GM12892 (cell line): ENCODE measurements around the gene TEX2.
"Not testable (repeated sequence)": the region's sequence is repeated elsewhere in the genome, so short reads cannot be mapped to it uniquely, and the experiment has no call there.

ENCODE experiments used
- DNase-seq: peaks from one replicate; pipeline ENCODE4 v3.0.0; 2011; ENCODE audit not compliant: insufficient read length
- FAIRE-seq: peaks from 2 replicates; lab custom pipeline; 2011; peaks lifted over from hg19 to GRCh38; lab: Jason Lieb, UNC
- POLR2A ChIP-seq: IDR thresholded peaks from 2 replicates; pipeline ENCODE4 v1.6.1; 2011; ENCODE audit warnings: low read depth, low read length, control low read depth
- POLR2AphosphoS5 ChIP-seq: IDR thresholded peaks from 2 replicates; pipeline ENCODE4 v1.6.1; 2011; ENCODE audit warnings: low read depth, low read length, control low read depth
- TAF1 ChIP-seq: IDR thresholded peaks from 2 replicates; pipeline ENCODE4 v1.6.1; 2011; ENCODE audit warnings: low read depth, mild to moderate bottlenecking, control low read depth, low read length, borderline replicate concordance

TEX2 gene

DNA sequence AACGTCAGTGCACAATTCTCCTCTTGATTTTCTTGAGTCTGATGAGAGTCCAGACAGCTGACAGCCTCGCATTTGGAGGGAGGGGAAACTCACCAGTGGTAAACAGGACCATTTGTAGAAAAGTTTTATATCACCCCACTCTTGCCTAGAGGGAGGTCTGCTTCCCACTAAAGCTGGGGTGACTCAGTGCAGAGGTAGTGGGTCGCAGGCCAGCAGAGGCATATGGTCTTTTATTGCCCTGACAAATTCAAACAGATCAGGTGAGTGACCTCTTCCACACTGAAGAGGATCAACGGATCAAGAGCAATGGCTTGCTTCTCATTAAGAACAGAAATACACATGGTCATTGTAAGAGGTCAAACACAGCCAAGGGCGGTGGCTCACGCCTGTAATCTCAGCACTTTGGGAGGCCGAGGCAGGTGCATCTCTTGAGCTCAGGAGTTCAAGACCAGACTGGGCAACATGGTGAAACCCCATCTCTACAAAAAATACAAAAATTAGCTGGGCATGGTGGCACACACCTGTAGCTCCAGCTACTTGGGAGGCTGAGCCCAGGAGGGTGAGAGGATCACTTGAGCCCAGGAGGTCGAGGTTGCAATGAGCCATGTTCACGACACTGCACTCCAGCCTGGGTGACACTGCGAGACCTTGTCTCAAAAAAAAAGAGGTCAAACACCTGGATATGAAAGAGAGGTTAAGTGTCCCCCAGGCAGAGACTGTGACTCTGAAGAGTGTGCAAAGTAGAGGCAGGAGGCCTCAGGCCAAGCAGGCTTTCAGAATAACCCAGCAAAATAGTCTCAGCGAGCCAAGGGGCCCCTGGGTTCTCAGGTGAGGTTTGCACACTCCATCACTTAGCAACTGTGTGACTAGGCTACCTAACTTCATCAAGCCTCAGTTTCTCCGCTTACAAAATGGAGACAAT is 76.6 kb downstream of the TEX2 start:
- no peak for FAIRE-seq
- TF ChIP-seq POLR2AphosphoS5 (no peak), POLR2A (no peak), TAF1 (no peak)

DNA sequence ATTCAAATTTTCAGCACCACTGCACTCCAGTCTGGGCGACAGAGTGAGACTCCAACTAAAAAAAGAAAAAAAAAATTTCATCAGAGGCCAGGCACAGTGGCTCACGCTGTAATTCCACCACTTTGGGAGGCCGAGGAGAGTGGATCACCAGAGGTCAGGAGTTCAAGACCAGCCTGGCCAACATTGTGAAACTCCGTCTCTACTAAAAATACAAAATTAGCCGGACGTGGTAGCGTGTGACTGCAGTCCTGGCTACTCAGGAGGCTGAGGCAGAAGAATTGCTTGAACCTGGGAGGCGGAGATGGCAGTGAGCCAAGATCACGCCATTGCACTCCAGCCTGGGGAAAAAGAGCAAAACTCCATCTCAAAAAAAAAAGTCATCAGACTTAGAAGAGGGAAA is 77.5 kb downstream of the TEX2 start:
- DNase-seq, FAIRE-seq: not testable (repeated sequence)

More for the DNA sequence above, 76.6 kb downstream of the TEX2 start:
- DNase-seq, result no peak

DNA sequence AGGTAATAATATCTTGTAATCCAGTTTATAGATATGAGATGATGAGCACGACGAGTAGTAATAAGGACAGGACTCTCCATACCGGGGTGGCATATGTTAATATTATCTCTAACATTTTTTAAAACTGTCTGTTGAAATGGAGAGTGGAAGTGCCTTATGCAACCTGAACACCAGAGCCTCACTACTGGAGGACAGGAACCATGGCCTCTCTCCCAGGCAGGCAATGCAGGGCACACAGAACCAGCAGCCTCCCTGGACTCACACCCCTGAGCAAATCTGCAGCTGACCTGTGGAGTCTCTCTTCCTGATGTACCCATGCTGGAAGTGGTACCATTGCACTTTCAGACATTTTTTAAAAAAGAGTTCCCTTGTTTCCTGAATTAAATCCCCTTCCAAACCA is 78.0 kb downstream of the TEX2 start:
- TF ChIP-seq POLR2A (no peak), TAF1 (no peak), POLR2AphosphoS5 (no peak)
- DNase-seq, result no peak
- FAIRE-seq, result no peak

DNA sequence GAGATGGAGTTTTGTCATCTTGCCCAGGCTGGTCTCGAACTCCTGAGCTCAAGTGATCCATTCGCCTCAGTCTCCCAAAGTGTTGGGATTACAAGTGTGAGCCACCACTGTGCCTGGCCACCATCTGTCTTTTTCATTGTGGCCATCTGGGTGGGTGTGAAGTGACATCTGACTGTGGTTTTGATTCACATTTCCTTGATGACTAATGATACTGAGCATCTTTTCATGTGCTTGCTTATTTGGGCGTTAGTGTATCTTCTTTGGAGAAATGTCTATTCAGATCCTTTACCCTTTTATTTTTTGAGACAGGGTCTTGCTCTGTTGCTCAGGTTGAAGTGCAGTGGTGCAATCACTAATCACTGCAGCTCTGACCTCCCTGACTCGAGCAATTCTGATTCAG is 79.2 kb downstream of the TEX2 start:
- DNase-seq (no peak), FAIRE-seq (no peak)
- TF ChIP-seq TAF1, result no peak
- no peak for TF ChIP-seq POLR2A
- TF ChIP-seq POLR2AphosphoS5, result no peak

DNA sequence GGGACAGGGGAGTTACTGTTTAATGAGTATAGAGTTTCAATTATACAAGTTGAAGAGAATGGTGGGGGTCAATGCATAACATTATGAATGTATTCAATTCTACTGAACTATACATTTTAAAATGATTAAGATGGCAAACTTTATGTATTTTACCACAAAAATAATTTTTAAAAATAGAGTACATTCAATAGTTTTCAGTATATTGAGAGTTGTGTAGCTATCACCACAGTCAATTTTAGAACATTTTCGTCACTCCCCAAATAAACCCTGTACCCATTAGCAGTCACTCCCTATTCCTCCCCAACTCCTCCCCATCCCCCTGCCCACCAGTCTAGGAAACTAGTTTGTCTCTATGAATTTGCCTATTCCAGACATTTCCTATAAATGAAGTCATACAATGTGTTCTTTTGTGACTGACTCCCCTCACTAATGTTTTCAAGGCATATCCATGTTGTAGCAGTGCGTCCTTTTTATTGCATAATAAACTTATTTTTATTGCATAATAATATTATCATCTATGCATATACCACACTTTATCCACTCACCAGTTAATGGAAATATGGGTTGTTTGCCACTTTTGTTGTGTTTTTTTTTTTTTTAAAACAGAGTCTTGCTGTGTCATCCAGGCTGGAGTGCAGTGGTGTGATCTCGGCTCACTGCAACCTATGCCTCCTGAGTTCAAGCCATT is 80.6 kb downstream of the TEX2 start:
- DNase-seq (no peak), FAIRE-seq (no peak)
- TF ChIP-seq POLR2A (no peak), POLR2AphosphoS5 (no peak), TAF1 (no peak)

DNA sequence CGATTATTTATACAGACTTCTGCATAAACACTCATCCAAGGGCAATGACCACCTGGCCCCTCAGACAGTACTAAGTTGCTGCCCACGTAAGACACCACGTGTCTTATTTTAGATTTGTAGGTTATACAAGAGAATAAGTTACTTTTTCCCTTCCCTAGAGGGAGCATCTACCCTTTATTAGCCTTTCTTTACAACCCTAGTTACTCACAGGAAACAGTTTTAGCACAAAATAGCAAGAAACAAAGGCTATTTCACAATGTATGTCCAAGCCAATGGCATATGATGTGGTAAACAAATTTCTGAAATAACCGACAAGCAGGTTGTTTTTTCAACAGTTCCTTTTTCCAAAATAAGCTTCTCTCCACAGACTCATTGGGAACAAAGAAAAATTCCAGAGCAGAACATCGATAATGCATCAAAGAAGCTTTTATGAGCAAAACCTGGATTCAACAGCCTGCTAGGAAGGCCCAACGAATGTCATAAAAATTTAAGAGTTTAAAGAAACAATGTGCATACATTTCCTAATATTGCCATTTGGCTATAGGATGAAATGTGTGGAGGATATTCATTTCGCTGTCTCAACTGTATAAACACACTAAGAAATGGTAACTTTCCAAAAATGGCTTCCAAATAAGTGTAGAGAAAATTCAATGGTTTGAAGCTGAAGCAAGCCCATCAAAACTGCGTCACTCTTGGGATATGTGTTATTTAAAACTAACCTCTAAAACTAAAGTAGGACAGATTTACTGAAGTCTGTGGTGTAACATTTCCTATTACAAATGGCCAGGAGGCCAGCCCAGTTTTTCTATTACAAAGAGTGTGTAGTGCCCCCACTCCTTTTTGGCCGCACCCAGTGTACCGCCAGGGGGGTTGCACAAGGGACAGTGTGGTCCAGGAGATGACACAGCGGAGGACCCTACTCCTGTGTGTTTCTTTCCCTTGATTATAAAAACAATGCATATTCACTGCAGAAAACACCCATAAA is 82.7 kb downstream of the TEX2 start:
- TF ChIP-seq TAF1 (no peak), POLR2AphosphoS5 (no peak), POLR2A (no peak)
- DNase-seq (no peak), FAIRE-seq (no peak)

DNA sequence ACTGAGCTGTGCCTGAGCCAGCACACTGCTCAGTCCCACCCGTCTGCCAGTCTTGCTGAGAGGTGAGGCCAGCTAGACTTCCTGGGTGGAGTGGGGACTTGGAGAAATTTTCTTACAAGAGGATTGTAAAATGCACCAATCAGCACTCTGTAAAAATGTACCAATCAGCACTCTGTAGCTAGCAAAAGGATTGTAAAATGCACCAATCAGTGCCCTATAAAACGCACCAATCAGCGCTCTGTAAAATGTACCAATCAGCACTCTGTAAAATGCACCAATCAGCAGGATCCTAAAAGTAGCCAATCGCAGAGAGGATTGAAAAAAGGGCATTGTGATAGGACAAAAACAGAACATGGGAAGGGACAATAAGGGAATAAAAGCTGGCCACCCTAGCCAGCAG is 84.0 kb downstream of the TEX2 start:
- FAIRE-seq, DNase-seq: not testable (repeated sequence)

DNA sequence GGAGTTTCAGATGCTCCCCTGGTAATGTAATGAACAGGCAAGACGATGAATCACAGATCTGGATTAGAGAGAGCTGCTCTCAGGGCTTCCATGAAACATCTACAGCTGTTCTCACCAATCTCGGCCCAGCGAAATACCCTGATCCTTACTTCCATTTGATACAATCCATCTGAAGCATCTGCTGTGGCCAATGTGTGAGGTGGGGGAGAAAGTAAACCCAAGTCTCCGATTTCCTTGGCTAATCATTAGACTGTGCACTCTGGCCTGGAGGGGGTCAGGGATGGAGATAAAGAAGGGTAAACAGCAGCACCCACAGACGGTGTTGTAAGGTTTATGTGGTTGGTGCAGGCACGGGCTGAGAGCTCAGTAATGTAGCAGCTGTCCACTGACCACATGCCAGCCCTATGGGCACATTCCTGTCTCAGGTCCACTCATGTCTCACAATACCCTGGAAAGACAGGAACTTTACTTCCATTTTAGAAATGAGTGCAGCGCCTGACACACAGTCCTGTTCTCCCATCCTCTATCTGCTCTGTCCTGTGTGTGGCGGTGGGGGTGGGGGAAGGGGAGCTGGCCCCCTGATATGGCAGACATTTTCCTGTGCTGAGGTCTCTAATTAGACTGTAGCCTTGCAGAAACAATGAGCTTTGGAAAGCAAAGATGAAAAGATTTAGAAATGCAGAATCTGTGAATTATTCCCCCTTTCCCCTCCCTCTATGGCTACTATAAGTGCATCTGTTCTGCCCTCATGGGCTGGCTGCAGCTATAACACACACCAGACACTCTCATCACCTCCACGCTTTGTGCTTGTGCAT is 84.8 kb downstream of the TEX2 start:
- DNase-seq, result no peak
- FAIRE-seq, result no peak

DNA sequence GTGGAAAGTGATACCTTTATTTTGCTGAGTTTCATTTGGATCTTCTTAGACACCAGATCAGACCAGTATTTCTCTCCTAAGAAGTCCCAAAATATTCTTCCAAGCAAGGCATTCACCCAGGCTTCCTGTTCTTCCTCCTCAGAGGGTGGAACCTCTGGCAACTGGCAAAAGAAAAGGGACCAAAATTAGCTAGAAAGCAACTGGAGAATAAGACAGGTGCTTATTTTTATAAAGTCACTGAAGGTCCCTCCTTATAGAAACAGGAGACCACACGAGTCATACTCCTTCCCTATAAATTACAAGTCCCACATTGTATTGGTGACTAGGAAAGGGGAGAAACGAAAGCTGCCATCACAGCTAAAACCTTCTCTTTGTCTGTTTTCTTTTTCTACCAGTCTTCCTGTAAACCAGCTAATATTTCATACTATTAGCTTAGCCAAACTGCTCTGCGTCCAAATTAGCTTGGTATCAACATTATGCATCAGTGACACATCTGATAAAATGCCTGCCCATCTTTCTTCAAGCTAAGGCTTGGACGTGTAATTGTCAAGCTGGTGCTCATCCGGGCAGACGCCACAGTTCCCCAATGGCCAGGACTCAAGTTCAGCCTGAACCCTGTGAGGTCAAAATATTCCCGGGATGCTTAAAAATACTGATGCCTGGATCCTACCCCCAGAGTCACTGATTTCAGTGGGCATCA is 85.6 kb downstream of the TEX2 start:
- DNase-seq (no peak), FAIRE-seq (no peak)
- no peak for TF ChIP-seq TAF1
- no peak for TF ChIP-seq POLR2AphosphoS5
- TF ChIP-seq POLR2A, result no peak

More for the DNA sequence above, 84.8 kb downstream of the TEX2 start:
- TF ChIP-seq TAF1 (no peak), POLR2AphosphoS5 (no peak), POLR2A (no peak)

DNA sequence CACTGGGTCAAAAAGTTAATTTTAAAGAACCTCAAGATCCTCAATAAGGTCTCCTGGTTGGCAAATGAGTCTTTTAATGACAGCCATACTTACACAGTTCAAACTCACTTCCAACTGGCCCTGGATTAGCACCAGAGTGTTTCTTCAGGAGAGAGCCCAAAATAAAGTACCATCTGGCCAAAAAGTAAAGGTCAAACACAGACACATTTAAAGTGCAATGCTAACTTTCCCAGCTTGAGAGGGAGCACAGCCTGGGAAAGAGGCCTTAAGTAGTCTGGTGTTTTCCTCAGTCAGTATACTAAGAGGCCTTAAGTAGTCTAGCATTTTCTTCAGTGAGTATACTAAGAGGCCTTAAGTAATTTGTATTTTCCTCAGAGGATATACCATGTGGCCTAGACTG is 86.5 kb downstream of the TEX2 start:
- FAIRE-seq, result no peak
- TF ChIP-seq POLR2A (no peak), TAF1 (no peak), POLR2AphosphoS5 (no peak)
- DNase-seq, result no peak
